DMS79 (cell line): ENCODE results near the gene SLC11A1.

Experiments used
- DNase-seq: peaks from one replicate; lab custom pipeline; 2025; lab: John Stamatoyannopoulos, UW

SLC11A1 gene

DNA sequence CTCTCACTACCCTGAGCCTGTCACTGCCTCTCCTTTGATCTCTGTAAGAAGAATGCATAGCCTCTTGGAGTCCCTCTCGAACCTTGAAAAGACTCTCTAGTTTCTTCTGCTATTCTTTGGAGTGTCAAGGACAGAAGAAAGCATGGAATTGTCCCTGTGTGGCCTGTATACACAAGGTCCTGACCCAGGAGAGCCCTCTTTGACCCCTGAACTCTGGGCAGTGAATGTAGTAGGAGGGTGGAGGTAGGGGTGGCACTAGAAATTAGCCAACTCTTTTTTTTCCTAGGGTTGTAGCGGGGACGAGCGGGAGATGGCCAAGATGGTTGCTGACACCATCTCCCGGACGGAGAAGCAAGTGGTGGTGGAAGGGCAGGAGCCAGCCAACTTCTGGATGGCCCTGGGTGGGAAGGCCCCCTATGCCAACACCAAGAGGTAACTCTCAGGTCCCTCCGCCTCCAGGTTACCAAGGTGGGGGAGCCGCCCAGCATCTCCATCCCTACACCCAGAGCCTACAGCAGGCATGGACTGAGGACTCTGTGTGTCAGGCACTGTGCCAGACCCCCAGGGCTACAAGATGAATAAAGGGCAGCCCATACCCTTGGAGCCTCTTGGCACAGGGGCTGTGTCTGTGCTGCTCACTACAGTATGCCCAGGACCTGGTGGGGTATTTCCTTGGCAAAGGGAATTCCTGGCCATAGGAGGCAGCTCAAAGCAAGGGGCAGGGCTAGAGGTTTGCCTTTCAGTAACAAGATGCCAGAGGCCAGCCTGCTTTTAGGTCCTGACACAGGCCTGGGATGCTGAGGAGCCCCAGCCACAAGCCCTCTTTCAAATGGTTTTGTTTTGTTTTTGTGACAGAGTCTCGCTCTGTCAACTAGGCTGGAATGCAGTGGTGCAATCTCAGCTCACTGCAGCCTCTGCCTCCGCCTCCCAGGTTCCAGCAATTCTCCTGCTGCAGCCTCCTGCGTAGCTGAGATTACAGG is 53.2 kb downstream of the SLC11A1 start:
- no peak for DNase-seq

- no peak for DNase-seq
Observed at GRCh38 chr2:218436992-218437391, 54.9 kb downstream of the SLC11A1 start.

DNA sequence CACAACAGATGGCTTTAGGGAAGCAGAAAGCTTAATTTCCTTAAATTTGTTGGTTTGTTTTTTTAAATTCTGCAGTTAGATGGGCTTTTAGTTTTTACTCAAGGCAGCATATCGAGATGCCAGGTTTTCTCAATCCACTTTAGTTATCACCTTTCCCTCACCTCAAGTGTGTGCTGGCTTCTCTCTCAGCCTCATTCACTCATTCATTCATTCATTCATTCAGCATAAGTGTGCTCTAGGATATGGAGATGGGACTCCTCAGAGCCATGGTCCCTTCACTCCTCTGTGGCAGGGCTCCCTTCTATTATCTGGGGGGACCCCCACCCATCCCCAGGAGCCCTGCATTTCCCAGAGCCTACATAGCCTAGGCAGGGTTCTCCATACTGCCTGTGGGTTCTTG is 55.9 kb downstream of the SLC11A1 start:
- DNase-seq, result no peak

DNA sequence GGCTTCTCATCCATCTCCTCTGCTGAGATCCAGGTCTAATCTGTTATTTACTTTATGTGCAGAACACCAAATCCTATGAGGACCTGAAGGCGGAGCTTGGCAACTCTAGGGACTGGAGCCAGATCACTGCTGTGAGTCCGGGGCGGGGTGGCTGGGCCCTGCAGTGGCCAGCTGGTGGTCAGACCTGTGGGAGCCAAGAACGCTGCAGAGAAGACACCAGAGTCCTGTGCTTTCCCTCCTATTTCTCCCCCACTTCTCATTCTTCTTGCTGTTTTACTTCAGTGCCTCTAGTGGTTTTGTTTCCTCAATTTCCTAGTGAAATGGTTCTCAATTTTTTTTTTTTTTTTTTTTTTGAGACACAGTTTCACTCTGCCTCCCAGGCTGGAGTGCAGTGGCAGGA is 56.5 kb downstream of the SLC11A1 start:
- DNase-seq, result no peak

DNA sequence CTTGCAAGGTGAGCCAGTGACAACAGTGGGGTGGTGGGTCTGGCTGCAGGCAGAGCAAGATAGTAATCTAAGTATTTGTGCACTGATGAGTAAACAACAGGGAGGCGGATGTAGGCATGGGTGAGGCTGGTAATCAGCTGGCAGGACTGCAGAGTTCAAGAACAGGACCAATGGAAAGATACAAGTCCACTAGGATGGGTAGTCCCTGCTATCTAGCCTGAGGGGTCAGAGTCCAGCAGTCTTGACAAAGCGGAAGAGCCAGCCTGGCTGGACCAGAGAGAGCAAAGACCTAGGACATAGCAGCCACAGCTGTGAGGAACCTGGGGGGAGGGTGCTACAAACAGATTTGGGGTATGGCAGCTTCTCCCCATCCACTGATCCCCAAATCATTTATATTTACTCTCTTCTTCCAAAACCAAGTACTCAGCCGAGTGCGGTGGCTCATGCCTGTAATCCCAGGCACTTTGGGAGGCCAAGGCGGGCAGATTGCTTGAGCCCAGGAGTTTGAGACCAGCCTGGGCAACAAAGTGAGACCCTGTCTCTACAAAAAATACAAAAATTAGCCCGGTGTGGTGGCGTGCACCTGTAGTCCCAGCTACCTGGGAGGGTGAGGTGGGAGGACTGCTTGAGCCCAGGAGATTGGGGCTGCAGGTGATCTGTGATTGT is 62.8 kb downstream of the SLC11A1 start:
- DNase-seq, result no peak

DNA sequence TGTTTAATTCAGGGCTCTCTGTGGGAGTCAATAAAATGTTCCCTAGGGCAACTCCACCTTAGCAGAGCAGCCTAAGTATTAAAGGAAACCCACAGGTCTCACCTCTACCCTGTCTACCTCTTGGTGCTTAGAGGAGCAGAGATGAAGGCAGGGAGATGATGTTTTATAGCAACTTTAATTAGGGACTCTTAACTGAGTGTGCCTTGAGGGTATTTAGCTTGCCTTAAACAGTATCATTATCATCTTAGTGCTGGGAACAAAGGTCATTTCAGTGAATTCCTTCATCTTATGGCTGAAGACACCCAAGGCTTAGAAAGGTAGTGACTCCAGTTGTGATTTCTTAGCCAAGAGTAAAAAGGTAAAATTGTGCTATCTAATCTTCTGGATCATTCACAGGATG is 63.5 kb downstream of the SLC11A1 start:
- DNase-seq, result no peak
